CD14-positive monocyte (primary cell): Measurements from ENCODE around the gene FAM83F. TPM values are rescaled to one million over a fixed set of nuclear protein-coding genes. Genes with fewer than 3 reads are reported as not detected.
A peak's percentile ranks its signal among the peaks of the same experiment; 100 is the strongest.

ENCODE experiments used
- DNase-seq, 3 donors: peaks; one replicate each; pipeline ENCODE4 v3.0.0-alpha.2; 2011 to 2022
- H2AFZ ChIP-seq: 2 replicates; pipeline ENCODE4 v1.6.0; 2012; ENCODE audit warnings: mild to moderate bottlenecking, low read depth, low read length, inconsistent platforms; ENCODE audit not compliant: insufficient read depth, poor library complexity, severe bottlenecking
- H3K27ac ChIP-seq, 2 donors: 1 replicate in 1 of 2; 2 replicates in 1 of 2; pipeline ENCODE4 v1.5.1; 2012 to 2013; ENCODE audit warnings: low read length in 2 of 2, control low read depth in 1 of 2, inconsistent platforms in 1 of 2, low read depth in 1 of 2, mild to moderate bottlenecking in 1 of 2
- H3K27me3 ChIP-seq, 2 donors: one replicate each; pipeline versions ENCODE4 v1.6.0 to v1.6.1; 2011 to 2013; ENCODE audit warnings: low read length in 2 of 2; ENCODE audit not compliant: control insufficient read depth in 2 of 2, insufficient read depth in 2 of 2
- H3K36me3 ChIP-seq, 2 donors: replicated peaks in 1 of 2; 1 replicate in 1 of 2; 2 replicates in 1 of 2; pipeline versions ENCODE4 v1.5.1 to v1.6.1; 2012 to 2013; ENCODE audit warnings: low read length in 2 of 2, control low read depth in 1 of 2, inconsistent platforms in 1 of 2, mild to moderate bottlenecking in 1 of 2; ENCODE audit not compliant: insufficient read depth in 2 of 2, control insufficient read depth in 1 of 2
- H3K4me1 ChIP-seq, 2 donors: 1 replicate in 1 of 2; 2 replicates in 1 of 2; pipeline versions ENCODE4 v1.5.1 to v1.6.1; 2012 to 2013; ENCODE audit warnings: low read length in 2 of 2, control low read depth in 1 of 2, inconsistent platforms in 1 of 2, mild to moderate bottlenecking in 1 of 2, moderate library complexity in 1 of 2; ENCODE audit not compliant: insufficient read depth in 2 of 2, control insufficient read depth in 1 of 2
- H3K4me2 ChIP-seq: replicated peaks from 2 replicates; pipeline ENCODE3; 2012; ENCODE audit warnings: low read length, moderate library complexity, mild to moderate bottlenecking; ENCODE audit not compliant: poor library complexity, severe bottlenecking; ENCODE audit errors: extremely low read depth
- H3K4me3 ChIP-seq, 3 experiments: fragments of 200-600 bp in 1 of 3; sonication (generic) in 1 of 3; replicated peaks in 1 of 3; 1 replicate in 2 of 3; 2 replicates in 1 of 3; pipeline ENCODE4 v1.5.1; 2011 to 2013; ENCODE audit warnings: low read length in 3 of 3, mild to moderate bottlenecking in 3 of 3, control low read depth in 2 of 3, low read depth in 2 of 3, inconsistent platforms in 1 of 3, moderate library complexity in 1 of 3
- H3K79me2 ChIP-seq: 2 replicates; pipeline ENCODE4 v1.6.0; 2012; ENCODE audit warnings: mild to moderate bottlenecking, control low read depth, inconsistent platforms, low read length, moderate library complexity; ENCODE audit not compliant: insufficient read depth
- H3K9ac ChIP-seq: 2 replicates; pipeline ENCODE4 v1.6.0; 2017; ENCODE audit warnings: low read length, mild to moderate bottlenecking; ENCODE audit not compliant: insufficient read depth, poor library complexity, severe bottlenecking
- H3K9me3 ChIP-seq, 2 donors: replicated peaks in 1 of 2; 1 replicate in 1 of 2; 2 replicates in 1 of 2; pipeline versions ENCODE4 v1.5.1 to v1.6.1; 2012 to 2013; ENCODE audit warnings: low read length in 2 of 2, control low read depth in 1 of 2; ENCODE audit not compliant: control insufficient read depth in 1 of 2, insufficient read depth in 1 of 2
- H4K20me1 ChIP-seq: 2 replicates; pipeline ENCODE4 v1.6.0; 2012; ENCODE audit warnings: mild to moderate bottlenecking, low read length, control low read depth, moderate library complexity; ENCODE audit not compliant: insufficient read depth
- H3K27ac Mint-ChIP-seq, 7 donors: one replicate each; pipeline ENCODE4 v1.8.0; 2020; ENCODE audit warnings: mild to moderate bottlenecking in 7 of 7, mixed read lengths in 7 of 7, moderate library complexity in 6 of 7, inconsistent platforms in 2 of 7
- H3K27me3 Mint-ChIP-seq, 3 donors: one replicate each; pipeline ENCODE4 v1.8.0; 2021 to 2022; ENCODE audit warnings: low read depth in 3 of 3, mild to moderate bottlenecking in 3 of 3, mixed read lengths in 3 of 3, moderate library complexity in 3 of 3, inconsistent platforms in 1 of 3
- H3K36me3 Mint-ChIP-seq, 2 donors: one replicate each; pipeline ENCODE4 v1.8.0; 2020; ENCODE audit warnings: mixed read lengths in 2 of 2, inconsistent platforms in 1 of 2, mild to moderate bottlenecking in 1 of 2
- H3K4me1 Mint-ChIP-seq: one replicate; pipeline ENCODE4 v1.8.0; 2020; ENCODE audit warnings: mild to moderate bottlenecking, mixed read lengths
- H3K4me3 Mint-ChIP-seq, 2 donors: one replicate each; pipeline ENCODE4 v1.8.0; 2020; ENCODE audit warnings: mild to moderate bottlenecking in 2 of 2, mixed read lengths in 2 of 2, moderate library complexity in 1 of 2
- H3K9me3 Mint-ChIP-seq, 7 donors: one replicate each; pipeline ENCODE4 v1.8.0; 2020 to 2022; ENCODE audit warnings: mixed read lengths in 7 of 7, mild to moderate bottlenecking in 6 of 7, moderate library complexity in 6 of 7, inconsistent platforms in 2 of 7
- CTCF ChIP-seq: fragments of 200-600 bp; IDR thresholded peaks from one replicate; pipeline ENCODE4 v1.8.0; 2022; ENCODE audit warnings: antibody characterized with exemption, mild to moderate bottlenecking
- WGBS: methylation state at CpG from one replicate; pipeline ENCODE4 v1.1.5; 2013; ENCODE audit warnings: missing lambda C conversion rate; ENCODE audit not compliant: insufficient coverage; 5-methylcytosine and 5-hydroxymethylcytosine counted together
- intact Hi-C, 2 donors: fragments of 100-400 bp; cut with micrococcal nuclease; formaldehyde crosslinking; loops; one replicate each; pipeline versions ENCODE4 v1.15.0 to v1.15.1; 2023
- polyA plus RNA-seq, 3 donors: library from polyadenylated mRNA; depleted of rRNA in 1 of 3; unstranded in 2 of 3; stranded (reverse) in 1 of 3; fragments of 300-500 nt in 2 of 3; fragments of >200 nt in 1 of 3; fragmentation: Illumina TruSeq in 2 of 3; gene quantifications; 1 replicate in 2 of 3; 2 replicates in 1 of 3; pipeline ENCODE4 v1.2.3, GENCODE V29; 2012 to 2021

Gene FAM83F
- polyA plus RNA-seq, 3 donors = 0.01 TPM; not detected in 2

- intact Hi-C loops = no loop called here
- Histone ChIP-seq H3K9ac (no peak overlapping the region), H3K36me3 (no peaks in the 10 kb centered on the region), H3K4me3 (peak overlapping the region in 1 of 3 experiments; percentile 17), H3K4me2 (peak overlapping the region; percentile 4), H3K9me3 (no peaks in the 10 kb centered on the region), H3K27me3 (peaks cover 25 to 66% of the 10 kb centered on the region in 2 donors), H2AFZ (no peak overlapping the region), H3K79me2 (no peaks in the 10 kb centered on the region), H4K20me1 (no peaks in the 10 kb centered on the region), H3K4me1 (peaks cover 41 to 46% of the 10 kb centered on the region in 2 donors), H3K27ac (no peak overlapping the region)
- Mint-ChIP-seq H3K4me1 (peaks cover 50% of the 10 kb centered on the region), H3K9me3 (peaks cover 0 to 13% (median 6%) of the 10 kb centered on the region in 7 donors), H3K27ac (peak overlapping the region in 4 of 7 donors; percentile 26 to 46 (median 36)), H3K36me3 (peaks cover 18 to 22% of the 10 kb centered on the region in 2 donors), H3K4me3 (peak overlapping the region in 1 of 2 donors; percentile 78), H3K27me3 (peaks cover 61 to 79% (median 63%) of the 10 kb centered on the region in 3 donors)
- WGBS = 16% methylated on average over 6 of the region's 10 CpGs
- TF ChIP-seq CTCF = no peak
- DNase-seq = peak; percentile 32 to 67 (median 45)
These were observed 37.7 kb upstream of the FAM83F start for GRCh38 chr22:39956932-39957664.

- Histone ChIP-seq H2AFZ (no peak overlapping the region), H3K4me1 (peaks cover 49 to 57% of the 10 kb centered on the region in 2 donors), H3K4me3 (no peak overlapping the region), H3K9me3 (no peaks in the 10 kb centered on the region), H3K79me2 (no peaks in the 10 kb centered on the region), H3K4me2 (no peak overlapping the region), H4K20me1 (no peaks in the 10 kb centered on the region), H3K27me3 (peaks cover 21 to 61% of the 10 kb centered on the region in 2 donors), H3K27ac (no peak overlapping the region), H3K36me3 (no peaks in the 10 kb centered on the region), H3K9ac (no peak overlapping the region)
- TF ChIP-seq CTCF = no peak
- Mint-ChIP-seq H3K27me3 (peaks cover 52 to 71% (median 62%) of the 10 kb centered on the region in 3 donors), H3K4me1 (peaks cover 58% of the 10 kb centered on the region), H3K4me3 (peak overlapping the region in 1 of 2 donors; percentile 84), H3K27ac (no peak overlapping the region), H3K36me3 (peaks cover 18 to 23% of the 10 kb centered on the region in 2 donors), H3K9me3 (peaks cover 0 to 13% (median 6%) of the 10 kb centered on the region in 7 donors)
- DNase-seq = no peak
- WGBS = 89% methylated on average over 4 of the region's 8 CpGs
- intact Hi-C loops = no loop called here
These were observed 36.6 kb upstream of the FAM83F start for GRCh38 chr22:39958009-39958711.
